ENCODE results near the gene FYCO1.
"Not testable (repeated sequence)": the region's sequence is repeated elsewhere in the genome, so short reads cannot be mapped to it uniquely, and the experiment has no call there.

Gene FYCO1

GRCh38 chr3:46008058-46008457 lies 12.4 kb upstream of the FYCO1 start:
- no peak for DNase-seq

GRCh38 chr3:46007280-46007679 lies 11.7 kb upstream of the FYCO1 start:
- no peak for DNase-seq

- DNase-seq, result no peak
Measured at GRCh38 chr3:46006238-46007032, 10.8 kb upstream of the FYCO1 start.

GRCh38 chr3:46003706-46004105 lies 8.1 kb upstream of the FYCO1 start:
- DNase-seq, result not testable (repeated sequence)

- peak in 1 of 2 donors; percentile 4 for DNase-seq
Measured at GRCh38 chr3:46001178-46001577, 5.6 kb upstream of the FYCO1 start.

- no peak for DNase-seq
Measured at GRCh38 chr3:45997942-45998341, 2.3 kb upstream of the FYCO1 start.

- not testable (repeated sequence) for DNase-seq
Measured at GRCh38 chr3:45997499-45997898, 1.9 kb upstream of the FYCO1 start.

GRCh38 chr3:45994419-45995235 lies 997 bp downstream of the FYCO1 start:
- no peak for DNase-seq

- DNase-seq, result no peak
Measured at GRCh38 chr3:45993421-45994027, 2.1 kb downstream of the FYCO1 start.

GRCh38 chr3:45992821-45993221 lies 2.8 kb downstream of the FYCO1 start:
- DNase-seq, result no peak

- no peak for DNase-seq
Measured at GRCh38 chr3:45992133-45992729, 3.4 kb downstream of the FYCO1 start.

GRCh38 chr3:45991341-45991740 lies 4.3 kb downstream of the FYCO1 start:
- DNase-seq, result no peak

GRCh38 chr3:45990181-45990580 lies 5.4 kb downstream of the FYCO1 start:
- no peak for DNase-seq

- DNase-seq, result no peak
Measured at GRCh38 chr3:45988804-45989203, 6.8 kb downstream of the FYCO1 start.

- no peak for DNase-seq
Measured at GRCh38 chr3:45988362-45988761, 7.3 kb downstream of the FYCO1 start.

- peak; percentile 28 to 47 for DNase-seq
Measured at GRCh38 chr3:45987368-45988291, 8.0 kb downstream of the FYCO1 start.

GRCh38 chr3:45986303-45986982 lies 9.2 kb downstream of the FYCO1 start:
- no peak for DNase-seq

- no peak for DNase-seq
Measured at GRCh38 chr3:45985532-45986302, 9.9 kb downstream of the FYCO1 start.

- DNase-seq, result no peak
Measured at GRCh38 chr3:45984331-45985312, 11.0 kb downstream of the FYCO1 start.

Measured in hippocampal formation (tissue), 2 donors.